ENCODE data around the gene ENG. TPM values are rescaled to one million over a fixed set of nuclear protein-coding genes. Genes with fewer than 3 reads are reported as not detected.
A peak's percentile ranks its signal among the peaks of the same experiment; 100 is the strongest.

Gene ENG
- total RNA-seq, 4 donors from 2014 or later = 34.3 to 200 (median 120) TPM

GRCh38 chr9:127809540-127810377, 44.7 kb downstream of the ENG start:
- no peak for DNase-seq (ENCODE audit: low spot score)
- no peak for ATAC-seq (ENCODE audit: low FRiP score)
- TF ChIP-seq CTCF (IDR thresholded peaks at IDR 0.05) = no peak

GRCh38 chr9:127809002-127809539, 45.4 kb downstream of the ENG start:
- TF ChIP-seq CTCF (IDR thresholded peaks at IDR 0.05) = no peak
- ATAC-seq (ENCODE audit: low FRiP score) = no peak
- DNase-seq (ENCODE audit: low spot score) = no peak

- TF ChIP-seq CTCF (IDR thresholded peaks at IDR 0.05) = no peak
- ATAC-seq (ENCODE audit: low FRiP score) (no peak), DNase-seq (ENCODE audit: low spot score) (no peak)
These were observed 46.0 kb downstream of the ENG start for GRCh38 chr9:127808347-127809001.

GRCh38 chr9:127806871-127807270, 47.6 kb downstream of the ENG start:
- TF ChIP-seq CTCF (IDR thresholded peaks at IDR 0.05) = no peak
- ATAC-seq (ENCODE audit: low FRiP score) (no peak), DNase-seq (ENCODE audit: low spot score) (no peak)

GRCh38 chr9:127805620-127806019, 48.8 kb downstream of the ENG start:
- no peak for ATAC-seq (ENCODE audit: low FRiP score)
- TF ChIP-seq CTCF (IDR thresholded peaks at IDR 0.05) = no peak
- no peak for DNase-seq (ENCODE audit: low spot score)

- peak; percentile 62 for ATAC-seq (ENCODE audit: low FRiP score)
- TF ChIP-seq CTCF (IDR thresholded peaks at IDR 0.05) = no peak
- DNase-seq (ENCODE audit: low spot score) = no peak
These were observed 50.7 kb downstream of the ENG start for GRCh38 chr9:127803507-127804352.
